Trophoblast cell (in vitro differentiated cells and primary cell): ENCODE data around the gene SNTG2.

Experiments
- DNase-seq, 2 donors: peaks; one replicate each; pipeline ENCODE4 v3.0.0-alpha.2; 2016
- H2AFZ ChIP-seq: 2 replicates; pipeline ENCODE4 v1.6.1; 2013; ENCODE audit warnings: low read length, moderate library complexity, mild to moderate bottlenecking; ENCODE audit not compliant: insufficient read depth, poor library complexity
- H2AK5ac ChIP-seq: 2 replicates; pipeline ENCODE4 v1.6.1; 2013; ENCODE audit warnings: mild to moderate bottlenecking, low read length
- H2BK120ac ChIP-seq: 2 replicates; pipeline ENCODE4 v1.6.1; 2013; ENCODE audit warnings: low read length, mild to moderate bottlenecking, moderate library complexity; ENCODE audit not compliant: insufficient read depth, poor library complexity
- H2BK12ac ChIP-seq: 2 replicates; pipeline ENCODE4 v1.6.1; 2013; ENCODE audit warnings: mild to moderate bottlenecking, low read length, moderate library complexity
- H2BK5ac ChIP-seq: 2 replicates; pipeline ENCODE4 v1.6.1; 2013; ENCODE audit warnings: low read length, low read depth, moderate library complexity, mild to moderate bottlenecking; ENCODE audit not compliant: poor library complexity
- H3K14ac ChIP-seq: 2 replicates; pipeline ENCODE4 v1.6.1; 2013; ENCODE audit warnings: mild to moderate bottlenecking, low read length
- H3K18ac ChIP-seq: 2 replicates; pipeline ENCODE4 v1.6.1; 2013; ENCODE audit warnings: mild to moderate bottlenecking, low read length
- H3K23ac ChIP-seq: 2 replicates; pipeline ENCODE4 v1.6.1; 2013; ENCODE audit warnings: low read length
- H3K27ac ChIP-seq: 2 replicates; pipeline ENCODE4 v1.5.1; 2013; ENCODE audit warnings: low read depth, mild to moderate bottlenecking, inconsistent platforms, low read length, moderate library complexity
- H3K27me3 ChIP-seq: 2 replicates; pipeline ENCODE4 v1.6.1; 2013; ENCODE audit warnings: inconsistent platforms, mild to moderate bottlenecking, low read length, moderate library complexity; ENCODE audit not compliant: insufficient read depth
- H3K36me3 ChIP-seq, 2 experiments: 1 replicate in 1 of 2; 2 replicates in 1 of 2; pipeline ENCODE4 v1.6.1; 2013; ENCODE audit warnings: low read length in 2 of 2, mild to moderate bottlenecking in 2 of 2, moderate library complexity in 1 of 2; ENCODE audit not compliant: insufficient read depth in 2 of 2, control insufficient read depth in 1 of 2
- H3K4ac ChIP-seq: 2 replicates; pipeline ENCODE4 v1.6.1; 2013; ENCODE audit warnings: low read depth, mild to moderate bottlenecking, low read length, moderate library complexity
- H3K4me1 ChIP-seq, 2 experiments: 1 replicate in 1 of 2; 2 replicates in 1 of 2; pipeline ENCODE4 v1.6.1; 2013; ENCODE audit warnings: low read length in 2 of 2, mild to moderate bottlenecking in 2 of 2, moderate library complexity in 1 of 2; ENCODE audit not compliant: insufficient read depth in 2 of 2, control insufficient read depth in 1 of 2
- H3K4me2 ChIP-seq: 2 replicates; pipeline ENCODE4 v1.6.1; 2013; ENCODE audit warnings: inconsistent platforms, mild to moderate bottlenecking, low read length, moderate library complexity
- H3K4me3 ChIP-seq: 2 replicates; pipeline ENCODE4 v1.5.1; 2013; ENCODE audit warnings: mild to moderate bottlenecking, low read depth, low read length, inconsistent platforms
- H3K79me1 ChIP-seq: one replicate; pipeline ENCODE4 v1.6.1; 2013; ENCODE audit warnings: low read length
- H3K79me2 ChIP-seq: 2 replicates; pipeline ENCODE4 v1.6.1; 2013; ENCODE audit warnings: low read length, mild to moderate bottlenecking; ENCODE audit not compliant: control insufficient read depth, insufficient read depth, poor library complexity
- H3K9ac ChIP-seq: 2 replicates; pipeline ENCODE4 v1.6.1; 2013; ENCODE audit warnings: mild to moderate bottlenecking, low read length
- H3K9me3 ChIP-seq: 2 replicates; pipeline ENCODE4 v1.6.1; 2013; ENCODE audit warnings: low read depth, mild to moderate bottlenecking, control low read depth, inconsistent platforms, low read length; ENCODE audit not compliant: insufficient read depth
- H4K12ac ChIP-seq: 2 replicates; pipeline ENCODE4 v1.6.1; 2013; ENCODE audit warnings: low read depth, mild to moderate bottlenecking, low read length, moderate library complexity
- H4K8ac ChIP-seq: 2 replicates; pipeline ENCODE4 v1.6.1; 2013; ENCODE audit warnings: low read depth, mild to moderate bottlenecking, low read length, moderate library complexity
- H4K91ac ChIP-seq: one replicate; pipeline ENCODE4 v1.6.1; 2013; ENCODE audit warnings: low read depth, mild to moderate bottlenecking, low read length, moderate library complexity
- WGBS: extraction: QIAGEN DNeasy Blood & Tissue Kit; methylation state at CpG from one replicate; pipeline ENCODE4 v1.1.7; 2013; ENCODE audit warnings: missing lambda C conversion rate; ENCODE audit not compliant: insufficient read length, insufficient coverage; ENCODE audit errors: extremely low coverage; 5-methylcytosine and 5-hydroxymethylcytosine counted together

The SNTG2 gene

DNA sequence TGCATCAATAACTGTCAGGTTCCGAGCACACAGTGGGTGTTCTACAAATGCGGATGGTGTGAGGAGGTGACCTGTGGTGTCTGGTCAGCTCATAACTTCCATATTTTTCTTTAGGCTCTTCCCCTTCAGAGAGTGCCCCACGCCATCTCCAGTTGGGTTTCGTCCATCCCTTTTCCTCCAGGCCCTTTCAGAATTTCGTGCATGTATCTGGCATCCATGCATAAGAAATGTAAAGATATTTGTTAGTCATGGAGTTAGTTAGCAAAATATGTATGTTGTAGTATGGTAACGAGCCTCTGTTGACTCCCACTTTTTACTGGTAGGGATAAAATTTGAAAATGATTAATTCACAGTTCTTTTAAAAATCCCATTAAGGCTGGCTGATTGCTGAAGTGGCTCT, 67.2 kb downstream of the SNTG2 start:
- Histone ChIP-seq H3K79me1 (no peaks in the 10 kb centered on the region), H3K4me1 (no peaks in the 10 kb centered on the region), H3K27ac (no peak overlapping the region), H3K79me2 (no peaks in the 10 kb centered on the region), H2BK12ac (no peak overlapping the region), H4K8ac (no peak overlapping the region), H4K12ac (no peak overlapping the region), H3K18ac (no peak overlapping the region), H3K4ac (no peak overlapping the region), H3K9ac (no peak overlapping the region), H2AFZ (no peak overlapping the region), H3K27me3 (no peaks in the 10 kb centered on the region), H3K23ac (no peak overlapping the region), H2AK5ac (no peak overlapping the region), H2BK120ac (no peak overlapping the region), H2BK5ac (no peak overlapping the region), H3K14ac (no peak overlapping the region), H3K36me3 (no peaks in the 10 kb centered on the region), H3K4me3 (no peak overlapping the region), H3K9me3 (no peaks in the 10 kb centered on the region), H3K4me2 (no peak overlapping the region), H4K91ac (no peak overlapping the region)
- no CpG with 5 or more reads among the region's 6 CpGs for WGBS
- DNase-seq, result no peak

DNA sequence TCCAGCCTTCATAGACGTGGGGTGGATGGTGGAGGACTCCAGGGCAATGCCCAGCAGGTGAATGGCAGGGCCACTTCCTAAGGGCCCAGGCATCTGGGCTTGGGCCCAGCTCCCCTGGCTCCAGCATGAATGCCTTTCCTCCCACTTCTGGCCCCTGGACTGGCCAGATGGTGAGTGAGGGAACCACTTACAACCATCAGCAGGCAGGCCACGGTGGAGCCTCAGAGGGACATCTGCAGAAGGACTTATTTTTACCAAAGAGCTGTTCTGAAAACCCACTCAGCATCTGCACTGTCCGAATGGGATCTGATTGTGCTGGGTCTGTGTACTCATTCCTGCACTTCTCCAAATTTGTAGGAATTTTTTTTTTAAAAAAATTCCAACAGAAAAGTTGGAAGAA, 69.6 kb downstream of the SNTG2 start:
- Histone ChIP-seq H3K14ac (no peak overlapping the region), H3K4ac (no peak overlapping the region), H4K12ac (no peak overlapping the region), H3K4me2 (no peak overlapping the region), H3K4me1 (no peaks in the 10 kb centered on the region), H3K27ac (no peak overlapping the region), H3K9me3 (no peaks in the 10 kb centered on the region), H3K18ac (no peak overlapping the region), H4K8ac (no peak overlapping the region), H3K9ac (no peak overlapping the region), H3K36me3 (no peaks in the 10 kb centered on the region), H3K79me1 (no peaks in the 10 kb centered on the region), H4K91ac (no peak overlapping the region), H2BK5ac (no peak overlapping the region), H2BK120ac (no peak overlapping the region), H3K27me3 (no peaks in the 10 kb centered on the region), H3K23ac (no peak overlapping the region), H2AFZ (no peak overlapping the region), H2AK5ac (no peak overlapping the region), H3K4me3 (no peak overlapping the region), H3K79me2 (no peaks in the 10 kb centered on the region), H2BK12ac (no peak overlapping the region)
- no peak for DNase-seq
- WGBS, result no CpG with 5 or more reads among the region's 3 CpGs

DNA sequence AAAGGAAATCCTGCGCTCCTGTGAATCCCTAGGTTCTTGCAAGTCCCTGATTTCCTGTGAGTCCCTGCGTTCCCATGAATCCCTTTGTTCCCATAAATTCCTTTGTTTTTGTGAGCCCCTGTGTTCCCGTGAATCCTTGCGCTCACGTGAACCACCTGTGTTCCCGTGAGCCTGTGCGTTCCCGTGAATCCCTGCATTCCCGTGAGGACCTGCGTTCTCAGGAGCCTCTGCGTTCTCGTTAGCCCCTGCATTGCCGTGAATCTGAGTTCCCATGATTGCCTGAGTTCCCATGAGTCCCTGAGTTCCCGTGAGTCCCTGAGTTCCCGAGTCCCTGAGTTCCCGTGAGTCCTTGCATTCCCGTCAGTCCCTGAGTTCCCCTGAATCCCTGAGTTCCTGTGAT, 71.5 kb downstream of the SNTG2 start:
- no peak overlapping the region for H3K27ac ChIP-seq
- H3K4me1 ChIP-seq, result no peaks in the 10 kb centered on the region

DNA sequence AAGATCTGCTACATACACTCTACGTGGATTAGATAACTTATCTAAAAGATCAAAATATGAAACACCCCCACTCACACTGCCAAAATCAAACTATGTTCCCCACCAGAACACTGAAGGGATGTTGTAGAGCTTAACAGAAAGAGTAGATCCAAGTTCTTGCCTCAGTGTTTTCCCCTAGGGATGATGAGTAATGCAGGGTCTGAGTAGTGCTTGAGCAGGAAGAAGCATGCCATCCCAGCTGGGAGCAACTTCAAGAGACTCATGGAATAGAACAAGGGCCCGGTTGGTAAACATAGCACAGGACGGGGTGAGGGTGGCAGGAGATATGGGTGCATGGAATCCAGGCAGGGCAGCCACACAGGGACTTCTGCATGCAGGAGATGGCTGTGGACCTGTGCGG, 74.3 kb downstream of the SNTG2 start:
- Histone ChIP-seq H3K4me2 (no peak overlapping the region), H4K12ac (no peak overlapping the region), H3K18ac (no peak overlapping the region), H3K27me3 (no peaks in the 10 kb centered on the region), H3K27ac (no peak overlapping the region), H2AK5ac (no peak overlapping the region), H3K23ac (no peak overlapping the region), H3K4me3 (no peak overlapping the region), H3K4ac (no peak overlapping the region), H2AFZ (no peak overlapping the region), H3K4me1 (no peaks in the 10 kb centered on the region), H3K9ac (no peak overlapping the region), H3K14ac (no peak overlapping the region), H3K36me3 (no peaks in the 10 kb centered on the region), H3K79me1 (no peaks in the 10 kb centered on the region), H4K8ac (no peak overlapping the region), H3K9me3 (no peaks in the 10 kb centered on the region), H2BK120ac (no peak overlapping the region), H3K79me2 (no peaks in the 10 kb centered on the region), H2BK12ac (no peak overlapping the region), H4K91ac (no peak overlapping the region), H2BK5ac (no peak overlapping the region)
- WGBS, result no CpG with 5 or more reads among the region's 4 CpGs
- DNase-seq, result no peak

More for the DNA sequence above, 71.5 kb downstream of the SNTG2 start:
- Histone ChIP-seq H3K4me2 (no peak overlapping the region), H3K14ac (no peak overlapping the region), H3K27me3 (no peaks in the 10 kb centered on the region), H4K8ac (no peak overlapping the region), H3K23ac (no peak overlapping the region), H2AFZ (no peak overlapping the region), H2BK120ac (no peak overlapping the region), H3K36me3 (no peaks in the 10 kb centered on the region), H3K79me1 (no peaks in the 10 kb centered on the region), H4K12ac (no peak overlapping the region), H3K4ac (no peak overlapping the region), H3K9me3 (no peaks in the 10 kb centered on the region), H3K79me2 (no peaks in the 10 kb centered on the region), H3K4me3 (no peak overlapping the region), H3K9ac (no peak overlapping the region), H4K91ac (no peak overlapping the region), H2BK12ac (no peak overlapping the region), H2AK5ac (no peak overlapping the region), H2BK5ac (no peak overlapping the region), H3K18ac (no peak overlapping the region)
- WGBS, result no CpG with 5 or more reads among the region's 17 CpGs
- DNase-seq, result no peak
